Keratinocyte (primary cell): ENCODE results near the gene ABHD10. TPM values are rescaled to one million over a fixed set of nuclear protein-coding genes. Genes with fewer than 3 reads are reported as not detected.

Experiments used
- DNase-seq: peaks from one replicate; pipeline ENCODE4 v3.0.0-alpha.2; 2011; ENCODE audit warnings: low read depth, missing footprints, low spot score
- FAIRE-seq: peaks from 2 replicates; lab custom pipeline; 2011; peaks lifted over from hg19 to GRCh38; lab: Jason Lieb, UNC
- H2AFZ ChIP-seq: 2 replicates; pipeline ENCODE4 v1.6.0; 2012; ENCODE audit warnings: low read length, control low read depth, inconsistent platforms; ENCODE audit not compliant: control insufficient read depth
- H3K27ac ChIP-seq: 2 replicates; pipeline ENCODE4 v1.5.1; 2011; ENCODE audit warnings: low read length; ENCODE audit not compliant: control insufficient read depth, insufficient read depth
- H3K27me3 ChIP-seq: 3 replicates; pipeline ENCODE4 v1.6.0; 2011; ENCODE audit warnings: low read length; ENCODE audit not compliant: control insufficient read depth, insufficient read depth; ENCODE audit errors: extremely low read depth
- H3K36me3 ChIP-seq, 2 experiments: 2 replicates in 1 of 2; 3 replicates in 1 of 2; pipeline ENCODE4 v1.5.1; 2011; ENCODE audit warnings: low read length in 2 of 2, mild to moderate bottlenecking in 1 of 2; ENCODE audit not compliant: control insufficient read depth in 2 of 2, insufficient read depth in 2 of 2; ENCODE audit errors: extremely low read depth in 1 of 2
- H3K4me1 ChIP-seq: 3 replicates; pipeline ENCODE4 v1.5.1; 2011; ENCODE audit warnings: low read length; ENCODE audit not compliant: control insufficient read depth, insufficient read depth; ENCODE audit errors: extremely low read depth
- H3K4me2 ChIP-seq: 3 replicates; pipeline ENCODE4 v1.6.0; 2011; ENCODE audit warnings: low read depth, low read length; ENCODE audit not compliant: control insufficient read depth, insufficient read depth; ENCODE audit errors: extremely low read depth
- H3K4me3 ChIP-seq, 3 experiments: fragments of 200-600 bp in 1 of 3; sonication (generic) in 1 of 3; 2 replicates in 2 of 3; 3 replicates in 1 of 3; pipeline ENCODE4 v1.5.1; 2011 to 2016; ENCODE audit warnings: low read length in 3 of 3, mild to moderate bottlenecking in 3 of 3, control low read depth in 2 of 3, inconsistent platforms in 1 of 3, low read depth in 1 of 3, mixed read lengths in 1 of 3, mixed run types in 1 of 3, moderate library complexity in 1 of 3; ENCODE audit not compliant: control insufficient read depth in 2 of 3, insufficient read depth in 2 of 3; ENCODE audit errors: extremely low read depth in 1 of 3
- H3K79me2 ChIP-seq: 2 replicates; pipeline ENCODE4 v1.6.0; 2012; ENCODE audit warnings: low read length; ENCODE audit not compliant: control insufficient read depth, insufficient read depth
- H3K9ac ChIP-seq: 3 replicates; pipeline ENCODE4 v1.6.0; 2011; ENCODE audit warnings: low read length; ENCODE audit not compliant: control insufficient read depth, insufficient read depth; ENCODE audit errors: extremely low read depth
- H3K9me1 ChIP-seq: 3 replicates; pipeline ENCODE4 v1.6.0; 2011; ENCODE audit warnings: low read length; ENCODE audit not compliant: control insufficient read depth, insufficient read depth; ENCODE audit errors: extremely low read depth
- H3K9me3 ChIP-seq: 2 replicates; pipeline ENCODE4 v1.5.1; 2012; ENCODE audit warnings: low read depth, low read length; ENCODE audit not compliant: control insufficient read depth
- H4K20me1 ChIP-seq: 3 replicates; pipeline ENCODE4 v1.6.0; 2011; ENCODE audit warnings: low read length; ENCODE audit not compliant: control insufficient read depth, insufficient read depth; ENCODE audit errors: extremely low read depth
- EZH2 ChIP-seq: IDR thresholded peaks from one replicate; pipeline ENCODE4 v1.6.1; 2012; ENCODE audit warnings: inconsistent platforms, mild to moderate bottlenecking, low read length, moderate library complexity
- dilution Hi-C: fragments of 300-500 bp; cut with MboI; formaldehyde crosslinking; loops from one replicate; pipeline ENCODE4 v1.7.0; 2020; ENCODE audit warnings: low sequenced_read_pairs; ENCODE audit not compliant: extremely low pct_ligation_motif_present
- polyA plus RNA-seq, 5 experiments: library from polyadenylated mRNA; depleted of rRNA in 3 of 5; stranded (reverse) in 3 of 5; stranded (forward) in 1 of 5; unstranded in 1 of 5; fragments of >200 nt; gene quantifications; 1 replicate in 1 of 5; 2 replicates in 3 of 5; 3 replicates in 1 of 5; pipeline versions ENCODE4 v1.2.1 to v1.2.3, GENCODE V29; 2011 to 2012; ENCODE audit warnings: missing spikeins in 2 of 5, low read depth in 1 of 5, low replicate concordance in 1 of 5
- TF ChIP-seq, protein P1 (sequence below), 3 experiments: IDR thresholded peaks in 1 of 3; conservative IDR thresholded peaks in 1 of 3; optimal IDR thresholded peaks in 1 of 3; 2 replicates in 2 of 3; 3 replicates in 1 of 3; pipeline versions ENCODE3 to v1.5.1; 2011; ENCODE audit warnings: low read length in 3 of 3, mild to moderate bottlenecking in 3 of 3, moderate library complexity in 2 of 3, control low read depth in 1 of 3, inconsistent platforms in 1 of 3; ENCODE audit not compliant: insufficient read depth in 2 of 3; ENCODE audit errors: extremely low read depth in 1 of 3

ABHD10 gene
- polyA plus RNA-seq, 1 donor (not counting 4 experiments of a cell fraction or from before 2014, with no cell fraction given): 22.2 TPM

DNA sequence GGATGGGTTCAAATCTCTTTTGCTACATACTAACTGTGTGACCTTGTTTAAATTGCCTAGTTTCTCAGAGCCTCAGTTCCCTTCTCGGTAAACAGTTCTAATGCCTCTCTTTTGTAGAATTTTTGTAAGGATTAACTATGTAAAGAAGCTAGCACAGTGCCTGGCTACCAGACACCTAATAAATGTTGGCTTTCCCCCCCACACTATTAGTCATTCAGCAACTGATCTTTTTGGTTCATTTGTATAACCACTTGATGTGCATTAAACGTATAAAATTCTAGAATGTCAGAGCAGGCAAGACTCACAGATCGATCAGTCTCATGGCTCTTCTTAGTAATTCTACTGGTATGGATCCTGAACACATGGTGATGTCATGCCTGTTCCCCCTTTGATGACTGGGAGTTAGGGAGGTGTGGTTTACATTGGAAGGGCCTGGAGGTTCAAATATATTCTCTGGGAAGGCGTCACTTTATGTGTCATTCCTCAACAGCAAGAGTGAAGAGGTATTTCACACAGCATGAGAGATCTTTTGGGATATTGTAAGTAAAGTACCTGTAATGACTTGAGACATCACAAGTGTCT is 26.4 kb downstream of the ABHD10 start:
- TF ChIP-seq EZH2: no peak
- TF ChIP-seq, protein P1, sequence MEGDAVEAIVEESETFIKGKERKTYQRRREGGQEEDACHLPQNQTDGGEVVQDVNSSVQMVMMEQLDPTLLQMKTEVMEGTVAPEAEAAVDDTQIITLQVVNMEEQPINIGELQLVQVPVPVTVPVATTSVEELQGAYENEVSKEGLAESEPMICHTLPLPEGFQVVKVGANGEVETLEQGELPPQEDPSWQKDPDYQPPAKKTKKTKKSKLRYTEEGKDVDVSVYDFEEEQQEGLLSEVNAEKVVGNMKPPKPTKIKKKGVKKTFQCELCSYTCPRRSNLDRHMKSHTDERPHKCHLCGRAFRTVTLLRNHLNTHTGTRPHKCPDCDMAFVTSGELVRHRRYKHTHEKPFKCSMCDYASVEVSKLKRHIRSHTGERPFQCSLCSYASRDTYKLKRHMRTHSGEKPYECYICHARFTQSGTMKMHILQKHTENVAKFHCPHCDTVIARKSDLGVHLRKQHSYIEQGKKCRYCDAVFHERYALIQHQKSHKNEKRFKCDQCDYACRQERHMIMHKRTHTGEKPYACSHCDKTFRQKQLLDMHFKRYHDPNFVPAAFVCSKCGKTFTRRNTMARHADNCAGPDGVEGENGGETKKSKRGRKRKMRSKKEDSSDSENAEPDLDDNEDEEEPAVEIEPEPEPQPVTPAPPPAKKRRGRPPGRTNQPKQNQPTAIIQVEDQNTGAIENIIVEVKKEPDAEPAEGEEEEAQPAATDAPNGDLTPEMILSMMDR (optimal IDR thresholded peaks at IDR 0.05 in 1 of 3, IDR thresholded peaks at IDR 0.05 in 1 of 3, conservative IDR thresholded peaks at IDR 0.05 in 1 of 3; ENCODE audit: extremely low read depth in 1 of 3, insufficient read depth in 2 of 3, low read length in 3 of 3): no peak
- DNase-seq: no peak
- FAIRE-seq: peak; percentile 13

DNA sequence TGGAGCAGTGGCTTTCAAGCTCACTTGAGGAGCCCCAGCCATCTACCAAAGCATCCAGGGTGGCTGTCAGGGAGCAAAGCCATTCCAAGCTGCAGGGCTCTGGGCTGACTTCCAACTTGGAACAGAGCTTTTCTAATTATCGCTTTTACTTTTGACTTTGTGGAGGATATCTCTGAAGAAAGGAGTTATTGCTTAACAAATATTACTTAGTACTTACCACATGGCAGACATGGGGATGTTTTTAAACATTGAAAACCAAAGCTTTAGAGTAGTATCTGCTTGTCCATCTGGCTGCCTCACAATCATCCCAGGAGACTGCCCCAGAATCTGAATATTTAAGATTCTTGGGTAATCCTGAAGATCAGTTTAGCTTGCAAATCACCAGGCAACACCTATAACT is 28.8 kb downstream of the ABHD10 start:
- FAIRE-seq (no peak), DNase-seq (no peak)
- dilution Hi-C loops: no loop called here
- H4K20me1 ChIP-seq: no peaks in the 10 kb centered on the region
- no peaks in the 10 kb centered on the region for H3K9me1 ChIP-seq
- H3K4me1 ChIP-seq: peaks cover 33% of the 10 kb centered on the region
- H3K4me2 ChIP-seq: no peak overlapping the region
- no peak overlapping the region for H3K9ac ChIP-seq
- TF ChIP-seq, protein P1 (optimal IDR thresholded peaks at IDR 0.05 in 1 of 3, IDR thresholded peaks at IDR 0.05 in 1 of 3, conservative IDR thresholded peaks at IDR 0.05 in 1 of 3; ENCODE audit: extremely low read depth in 1 of 3, insufficient read depth in 2 of 3, low read length in 3 of 3): no peak
- no peak for TF ChIP-seq EZH2
- H3K9me3 ChIP-seq: no peaks in the 10 kb centered on the region
- H3K36me3 ChIP-seq: no peaks in the 10 kb centered on the region
- no peak overlapping the region for H2AFZ ChIP-seq
- H3K79me2 ChIP-seq: no peaks in the 10 kb centered on the region
- H3K4me3 ChIP-seq: no peak overlapping the region
- H3K27ac ChIP-seq: no peak overlapping the region
- no peaks in the 10 kb centered on the region for H3K27me3 ChIP-seq

More for the DNA sequence above, 26.4 kb downstream of the ABHD10 start:
- Histone ChIP-seq H3K4me3 (no peak overlapping the region), H3K79me2 (peaks cover 2% of the 10 kb centered on the region), H2AFZ (no peak overlapping the region), H3K9me3 (no peaks in the 10 kb centered on the region), H4K20me1 (no peaks in the 10 kb centered on the region), H3K4me1 (peaks cover 53% of the 10 kb centered on the region), H3K9me1 (no peaks in the 10 kb centered on the region), H3K27me3 (no peaks in the 10 kb centered on the region), H3K9ac (no peak overlapping the region), H3K4me2 (no peak overlapping the region), H3K27ac (peak overlapping the region; percentile 10), H3K36me3 (no peaks in the 10 kb centered on the region)
- dilution Hi-C loops: no loop called here
